Medulla oblongata (tissue), 1 donor: ENCODE measurements around the gene RETREG2.

Source experiments
- DNase-seq: peaks from one replicate; pipeline ENCODE4 v3.0.0-alpha.2; 2015; ENCODE audit errors: extremely low spot score

Gene RETREG2

DNA sequence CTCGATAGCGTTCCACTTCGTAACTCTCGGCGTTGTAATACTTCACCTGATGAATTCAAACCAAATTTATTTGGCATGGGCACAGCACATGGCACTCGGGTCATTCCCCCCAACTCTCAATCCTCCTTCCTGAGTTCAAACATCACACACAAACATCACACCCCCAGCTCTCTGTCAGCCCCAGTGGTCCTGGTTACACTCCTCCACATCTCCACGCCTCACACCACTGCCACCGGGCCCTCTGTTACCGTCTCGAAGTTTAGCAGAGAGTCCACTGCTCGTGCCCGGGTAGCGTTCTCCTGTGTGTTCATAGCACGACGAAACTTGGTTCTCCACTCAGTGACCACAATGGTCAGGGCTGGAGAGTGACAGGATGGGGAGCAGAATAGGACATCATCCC is 36.1 kb downstream of the RETREG2 start:
- DNase-seq, result no peak

- no peak for DNase-seq
Observed at GRCh38 chr2:219214786-219215185, 36.7 kb downstream of the RETREG2 start.

- no peak for DNase-seq
Observed at GRCh38 chr2:219215871-219216534, 37.9 kb downstream of the RETREG2 start.

DNA sequence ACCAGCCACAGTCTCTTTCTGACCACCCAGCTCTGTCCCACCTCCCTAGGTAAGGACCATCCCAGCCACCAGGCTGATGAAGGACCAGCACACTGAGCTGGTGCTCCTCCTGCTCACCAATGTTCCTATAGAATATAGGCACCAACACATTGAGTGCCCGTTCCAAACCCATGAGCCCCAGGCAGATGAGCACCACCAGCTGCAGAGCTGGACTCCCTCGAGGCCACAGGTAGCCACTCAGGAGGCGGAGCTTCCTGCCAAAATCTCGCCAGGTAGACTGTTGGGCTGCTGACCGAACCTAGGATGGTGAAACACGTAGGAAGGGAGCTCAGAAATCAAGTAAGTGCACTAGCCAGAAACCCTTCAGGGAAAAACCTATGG is 38.5 kb downstream of the RETREG2 start:
- no peak for DNase-seq

GRCh38 chr2:219218217-219218731 is 40.2 kb downstream of the RETREG2 start:
- DNase-seq, result peak; percentile 44

- peak; percentile 97 for DNase-seq
Observed at GRCh38 chr2:219218732-219219701, 40.9 kb downstream of the RETREG2 start, which contains the start of gene ABCB6. TSS of gene ABCB6 (minus strand) at chr2:219218958. CDS start at chr2:219218673, 285 bp downstream.

DNA sequence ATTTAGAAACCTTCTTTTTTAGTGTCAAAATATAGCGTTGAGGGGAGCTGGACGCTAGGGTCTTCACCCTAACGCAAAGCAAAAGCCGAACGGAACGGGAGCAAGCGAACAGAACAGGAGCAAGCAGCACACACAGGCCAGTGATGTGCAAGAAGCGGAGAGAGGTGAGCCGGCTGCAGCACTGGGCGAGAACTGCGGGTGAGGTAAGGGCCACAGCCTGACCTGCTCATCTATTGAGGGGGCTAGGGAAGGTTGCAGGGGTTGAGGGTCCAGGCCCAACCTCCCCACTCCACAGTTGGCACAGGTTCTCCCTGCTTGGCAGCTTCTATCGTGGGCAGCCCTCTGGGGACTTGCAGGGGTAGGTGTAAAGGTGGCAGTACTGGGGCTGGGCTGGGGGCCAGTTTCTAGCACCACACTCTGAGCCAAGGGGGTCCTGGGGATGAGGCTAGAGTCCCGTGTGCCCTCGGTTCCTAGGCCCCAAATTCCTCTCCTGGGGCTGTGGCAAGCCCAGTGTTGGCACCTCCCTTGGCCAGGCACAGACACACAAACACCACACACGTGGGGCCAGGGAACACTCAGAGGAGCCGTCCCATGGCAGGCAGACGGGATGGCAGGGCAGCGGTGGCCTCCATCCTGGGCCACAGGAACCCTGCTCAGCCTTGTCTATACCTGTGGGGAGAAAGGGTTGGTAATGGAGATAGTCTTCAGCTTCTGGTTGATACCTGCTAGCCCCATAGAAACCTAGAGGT is 41.9 kb downstream of the RETREG2 start:
- no peak for DNase-seq

- no peak for DNase-seq
Observed at GRCh38 chr2:219220652-219221402, 42.8 kb downstream of the RETREG2 start.

DNA sequence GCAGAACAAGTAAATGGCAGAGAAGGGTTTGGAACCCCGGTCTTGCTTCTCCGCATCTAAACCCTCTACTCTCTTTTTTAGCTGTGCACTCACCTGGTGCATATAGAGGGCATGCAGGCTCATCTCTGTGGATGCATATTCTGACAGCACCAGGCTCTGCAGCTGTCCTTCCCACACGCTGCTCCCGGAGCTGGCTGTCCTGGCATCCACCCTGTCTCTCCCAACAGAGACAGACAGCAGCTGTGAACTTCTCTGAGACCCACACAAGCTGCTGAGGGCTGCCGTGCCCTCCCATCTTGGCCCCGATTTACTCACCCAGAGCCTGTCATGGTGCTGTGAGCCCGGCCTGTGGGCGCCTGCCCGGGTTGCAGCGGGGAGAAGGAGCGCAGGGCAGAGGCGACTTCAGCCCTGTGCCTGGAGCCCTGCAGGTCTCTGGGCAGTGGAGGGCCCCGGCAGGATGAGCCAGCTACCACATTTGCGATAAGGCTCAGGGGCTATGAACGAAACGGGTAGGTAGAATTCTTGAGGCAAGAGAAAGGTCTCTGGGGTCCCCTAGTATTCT is 44.0 kb downstream of the RETREG2 start:
- DNase-seq, result no peak

DNA sequence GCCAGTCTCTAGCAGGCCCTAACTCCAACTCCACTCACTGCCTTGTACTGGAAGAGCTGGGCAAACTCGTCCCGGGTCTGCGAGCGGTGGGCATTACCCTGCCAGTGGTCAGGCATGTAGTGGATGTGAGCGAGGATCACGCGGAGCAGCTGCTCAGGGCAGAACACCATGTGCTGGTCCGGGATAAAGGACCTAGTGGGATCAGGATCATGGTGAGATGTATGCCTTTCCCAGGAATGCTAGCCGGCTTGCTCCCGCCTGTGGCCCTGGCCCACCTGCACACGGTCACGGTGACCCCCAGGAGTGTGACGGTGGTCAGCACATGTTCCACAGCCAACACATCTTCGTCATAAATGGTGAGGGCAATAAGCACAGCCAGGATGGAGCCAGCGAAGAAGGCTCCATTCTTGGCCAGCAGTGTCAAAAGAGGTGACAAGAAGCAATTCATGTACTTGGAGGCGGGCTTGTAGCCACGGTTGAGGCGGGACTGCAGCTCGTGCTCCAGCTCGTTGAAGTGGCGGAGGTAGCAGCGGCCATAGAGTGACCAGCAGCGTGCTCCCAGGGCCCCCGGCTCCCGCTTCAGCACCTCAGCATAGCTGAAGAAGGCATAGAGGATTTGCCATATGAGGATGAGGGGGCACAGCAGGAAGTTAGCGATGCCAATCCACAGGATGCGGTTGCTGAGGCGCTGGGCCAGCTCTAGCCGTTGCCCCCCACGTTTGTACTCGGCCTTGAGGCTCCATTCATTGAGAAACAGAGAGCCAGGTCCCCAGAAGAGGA is 45.9 kb downstream of the RETREG2 start:
- no peak for DNase-seq

GRCh38 chr2:219225350-219225749 is 47.3 kb downstream of the RETREG2 start:
- DNase-seq, result no peak

DNA sequence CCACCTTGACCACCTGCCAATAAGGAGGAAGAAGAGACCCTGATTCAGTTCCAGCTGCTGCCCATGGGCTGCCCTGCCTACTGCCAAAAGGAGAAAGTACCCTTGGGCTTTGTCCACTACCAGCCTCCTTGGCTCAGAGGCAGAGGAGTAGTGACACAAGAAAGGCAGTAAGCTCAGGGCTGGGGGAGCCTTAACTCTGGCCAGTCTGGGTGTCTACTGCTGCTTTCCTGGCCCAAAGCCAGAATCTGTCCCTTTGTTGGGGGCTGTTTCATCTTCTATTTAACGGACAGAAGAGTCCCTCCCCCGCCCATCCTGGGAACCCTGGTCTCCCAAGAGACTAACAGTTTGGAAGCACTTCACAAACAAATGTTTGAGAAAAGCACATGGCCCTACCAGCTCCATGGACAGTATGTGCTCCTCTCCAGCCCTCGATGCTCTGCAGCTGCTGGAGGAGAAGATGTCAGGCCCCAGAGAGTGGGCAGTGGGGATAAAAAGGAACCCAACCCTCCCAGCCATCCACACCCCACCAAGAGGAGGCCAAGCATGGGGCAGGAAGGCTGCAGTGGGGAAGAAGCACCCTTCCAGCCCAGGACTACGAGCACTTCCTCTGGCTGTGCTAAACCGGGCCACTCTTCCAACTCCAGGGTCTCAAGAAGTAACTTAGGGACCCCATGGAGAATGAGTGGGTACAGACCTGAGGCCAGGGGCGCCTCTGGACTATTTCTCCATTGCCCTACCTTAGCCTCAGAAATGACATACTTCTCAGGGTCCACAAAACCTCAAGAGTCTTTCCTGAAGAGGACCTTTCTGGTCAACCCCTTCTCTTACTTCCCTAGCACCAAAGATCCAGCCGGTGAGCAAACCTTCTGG is 50.2 kb downstream of the RETREG2 start:
- peak; percentile 21 for DNase-seq

- no peak for DNase-seq
Observed at GRCh38 chr2:219228911-219229304, 50.8 kb downstream of the RETREG2 start.

DNA sequence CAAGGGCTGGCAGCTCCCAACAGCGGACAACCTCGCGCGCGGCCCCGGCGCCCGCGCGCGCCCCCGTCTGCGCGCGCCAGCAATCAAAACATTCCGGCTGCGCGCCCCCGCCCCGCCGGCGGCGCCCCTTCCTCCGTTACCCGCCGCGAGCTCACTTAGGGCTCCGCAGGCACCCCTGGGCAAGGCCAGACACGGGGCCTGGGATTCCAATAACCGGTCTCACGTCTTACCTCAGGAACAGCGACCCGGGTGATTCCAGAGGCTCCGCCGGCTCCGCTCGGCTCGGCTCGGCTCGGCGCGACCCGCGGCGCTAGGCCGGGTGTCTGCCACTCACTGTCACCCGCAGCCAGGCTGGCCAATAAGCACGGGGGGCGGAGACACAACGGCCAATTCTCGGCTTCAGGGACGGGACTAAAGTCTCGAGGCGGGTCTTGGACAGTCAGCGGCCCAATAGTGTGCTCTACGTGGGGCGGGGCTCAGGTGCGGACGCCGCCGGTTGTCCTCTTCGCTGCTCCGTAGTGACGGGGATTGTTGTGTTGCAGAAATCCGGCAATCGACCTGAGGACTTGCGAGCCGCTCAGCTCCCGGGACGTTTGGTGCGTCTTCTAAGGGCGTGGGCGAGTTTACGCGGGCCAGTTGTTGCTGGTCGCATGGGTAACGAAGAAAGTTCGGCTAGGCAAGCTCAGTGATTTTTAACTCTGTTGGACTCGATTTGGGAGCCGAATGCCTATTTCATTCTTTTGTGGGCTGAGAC is 51.4 kb downstream of the RETREG2 start, which contains the start of the genes ANKZF1 and ATG9A:
Gene ANKZF1, plus strand, starts transcription at position 502 of the 754 bp plus-strand sequence. CDS start 452 bp downstream, outside the sequence.
Gene ATG9A, minus strand, starts transcription at position 332 of the 754 bp plus-strand sequence. CDS start 1,612 bp downstream, outside the sequence.
- DNase-seq, result peak; percentile 100

DNA sequence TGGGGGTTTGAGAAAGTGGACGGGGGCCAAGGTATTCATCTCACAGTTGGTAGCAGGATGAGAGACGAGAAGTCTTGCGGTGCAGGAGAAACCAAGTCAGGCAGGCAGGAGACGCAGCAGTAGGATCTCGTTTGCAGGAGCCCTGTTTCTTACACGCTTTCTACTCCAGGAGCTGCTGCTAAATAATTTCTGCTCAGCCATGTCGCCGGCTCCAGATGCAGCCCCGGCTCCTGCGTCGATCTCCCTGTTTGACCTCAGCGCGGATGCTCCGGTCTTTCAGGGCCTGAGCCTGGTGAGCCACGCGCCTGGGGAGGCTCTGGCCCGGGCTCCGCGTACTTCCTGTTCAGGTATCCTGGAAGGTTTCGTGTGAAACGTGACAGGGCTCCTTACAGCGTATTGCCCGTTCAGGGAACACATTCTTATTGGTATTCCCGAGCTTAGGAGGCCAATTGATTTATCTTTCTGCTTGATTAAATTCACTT is 52.0 kb downstream of the RETREG2 start:
- DNase-seq, result no peak

GRCh38 chr2:219234331-219234730 is 56.3 kb downstream of the RETREG2 start:
- no peak for DNase-seq
